Left ventricle myocardium inferior (tissue), 1 donor: ENCODE data around the gene RIMS3. TPM values are rescaled to one million over a fixed set of nuclear protein-coding genes. Genes with fewer than 3 reads are reported as not detected.

Experiments
- DNase-seq: peaks from one replicate; pipeline ENCODE4 v3.0.0-alpha.2; 2020
- H3K27ac ChIP-seq: fragments of 200-600 bp; replicated peaks from 2 replicates; pipeline ENCODE4 v1.8.0; 2021
- H3K27me3 ChIP-seq: fragments of 200-600 bp; 2 replicates; pipeline ENCODE4 v1.8.0; 2021; ENCODE audit warnings: low read depth
- H3K36me3 ChIP-seq: fragments of 200-600 bp; 2 replicates; pipeline ENCODE4 v1.8.0; 2021
- H3K4me1 ChIP-seq: fragments of 200-600 bp; 2 replicates; pipeline ENCODE4 v1.8.0; 2021
- H3K4me3 ChIP-seq: fragments of 200-600 bp; 2 replicates; pipeline ENCODE4 v1.8.0; 2021; ENCODE audit warnings: mild to moderate bottlenecking, moderate library complexity
- H3K9me3 ChIP-seq: fragments of 200-600 bp; replicated peaks from 2 replicates; pipeline ENCODE4 v1.8.0; 2021
- intact Hi-C: fragments of 100-400 bp; cut with micrococcal nuclease; formaldehyde crosslinking; loops from one replicate; pipeline ENCODE4 v1.11.0; 2022
- long read RNA-seq: library from polyadenylated mRNA; unstranded; transcript quantifications from one replicate; pipeline ENCODE4 v2.0.0, GENCODE V29; 2021
- total RNA-seq: library from RNA; stranded (reverse); fragmentation: NEBNext Ultra II Directional; extraction: Animal tissue kit (Norgen Biotek cat#: 25700); gene quantifications from one replicate; pipeline ENCODE4 v1.2.1, GENCODE V29; 2021
- TF ChIP-seq, protein P1 (sequence below): fragments of 200-600 bp; IDR thresholded peaks from 2 replicates; pipeline ENCODE4 v1.8.0; 2021; ENCODE audit warnings: antibody characterized with exemption, mild to moderate bottlenecking, borderline replicate concordance
- donor health status: DM: no; HTN: yes; CAD: no; lungs with severe emphysema.

The RIMS3 gene
- total RNA-seq, result 0.74 TPM
- long read RNA-seq, full-length matches to known transcripts, result 1 of 2 reads
- long read RNA-seq, partial matches to known transcripts, result 0 of 2 reads
- long read RNA-seq, other reads (novel, unspliced or antisense), result 1 of 2 reads

DNA sequence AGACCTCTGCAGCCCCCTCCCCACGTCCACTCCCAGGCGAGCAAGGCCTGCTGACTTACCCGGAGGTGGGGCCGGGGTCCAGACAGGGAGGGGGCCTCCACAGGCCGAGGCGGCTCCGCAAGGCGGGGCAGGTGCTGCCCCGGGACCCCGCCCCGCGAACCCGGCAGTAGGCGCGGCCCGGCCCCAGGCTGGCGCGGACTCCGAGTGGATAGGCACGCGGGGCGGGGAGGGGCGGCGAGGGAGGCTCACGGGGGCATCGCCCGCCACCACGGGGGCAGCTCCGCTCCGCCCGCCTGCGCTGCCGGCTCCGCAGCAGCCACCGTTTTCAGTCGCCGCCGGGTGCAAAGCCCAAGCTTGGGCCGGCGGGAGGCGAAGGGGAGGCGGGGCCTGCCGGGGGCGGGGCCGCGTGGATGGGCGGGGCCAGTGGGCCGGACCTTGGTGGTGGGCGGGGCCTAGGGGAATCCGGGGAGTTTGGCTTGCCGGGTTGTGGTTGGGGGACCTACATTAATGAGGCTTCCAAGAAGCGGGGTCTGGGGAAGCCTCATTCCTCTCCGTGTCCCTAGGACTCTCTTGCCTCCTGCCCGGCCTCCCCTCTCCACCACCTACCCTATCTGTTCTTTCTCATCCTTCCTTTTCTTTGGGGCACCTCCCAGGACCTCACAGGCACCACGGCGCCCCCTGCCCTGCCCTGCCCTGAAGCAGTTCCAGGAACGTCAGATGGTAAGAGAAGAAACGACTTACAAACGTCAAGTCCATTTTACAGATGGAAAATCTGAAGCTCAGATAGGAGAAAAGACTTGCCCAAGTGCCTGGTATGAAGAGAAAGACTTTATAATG, at the start of gene RIMS3:
Gene RIMS3 (minus strand): TSS at position 348 of the 837 bp plus-strand sequence. CDS start 23,757 bp downstream, outside the sequence.
- H3K4me1 ChIP-seq, result peaks cover 23% of the 10 kb centered on the region
- peak within 1 kb of the TSS; percentile 76 for H3K4me3 ChIP-seq
- TF ChIP-seq, protein P1, sequence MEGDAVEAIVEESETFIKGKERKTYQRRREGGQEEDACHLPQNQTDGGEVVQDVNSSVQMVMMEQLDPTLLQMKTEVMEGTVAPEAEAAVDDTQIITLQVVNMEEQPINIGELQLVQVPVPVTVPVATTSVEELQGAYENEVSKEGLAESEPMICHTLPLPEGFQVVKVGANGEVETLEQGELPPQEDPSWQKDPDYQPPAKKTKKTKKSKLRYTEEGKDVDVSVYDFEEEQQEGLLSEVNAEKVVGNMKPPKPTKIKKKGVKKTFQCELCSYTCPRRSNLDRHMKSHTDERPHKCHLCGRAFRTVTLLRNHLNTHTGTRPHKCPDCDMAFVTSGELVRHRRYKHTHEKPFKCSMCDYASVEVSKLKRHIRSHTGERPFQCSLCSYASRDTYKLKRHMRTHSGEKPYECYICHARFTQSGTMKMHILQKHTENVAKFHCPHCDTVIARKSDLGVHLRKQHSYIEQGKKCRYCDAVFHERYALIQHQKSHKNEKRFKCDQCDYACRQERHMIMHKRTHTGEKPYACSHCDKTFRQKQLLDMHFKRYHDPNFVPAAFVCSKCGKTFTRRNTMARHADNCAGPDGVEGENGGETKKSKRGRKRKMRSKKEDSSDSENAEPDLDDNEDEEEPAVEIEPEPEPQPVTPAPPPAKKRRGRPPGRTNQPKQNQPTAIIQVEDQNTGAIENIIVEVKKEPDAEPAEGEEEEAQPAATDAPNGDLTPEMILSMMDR, result no peak
- no peaks in the 10 kb centered on the region for H3K27me3 ChIP-seq
- DNase-seq, result peak; percentile 81
- no peak within 1 kb of the TSS for H3K27ac ChIP-seq
- intact Hi-C loops, result no loop called here
- no peaks in the 10 kb centered on the region for H3K36me3 ChIP-seq
- no peaks in the 10 kb centered on the region for H3K9me3 ChIP-seq

DNA sequence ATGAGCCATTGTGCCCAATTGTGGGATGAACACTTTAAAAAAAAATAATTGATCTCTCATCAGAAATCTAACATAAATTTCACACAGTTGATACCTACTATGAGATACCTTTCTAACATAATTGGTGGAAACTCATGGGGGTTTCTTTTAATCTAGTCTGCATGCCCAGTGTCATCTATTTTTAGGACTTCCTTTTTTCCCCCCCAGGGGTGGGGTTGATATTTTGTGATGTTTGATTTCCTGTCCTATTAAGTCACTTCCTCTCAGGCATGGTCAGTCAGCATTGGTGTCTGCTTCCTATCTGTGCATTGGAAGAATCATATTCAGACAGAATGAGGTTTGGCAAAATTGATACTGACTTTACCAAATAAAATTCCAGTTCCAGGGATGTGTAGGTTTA, 47.5 kb upstream of the RIMS3 start:
- TF ChIP-seq, protein P1, result no peak
- Histone ChIP-seq H3K4me1 (peaks cover 98% of the 10 kb centered on the region), H3K4me3 (peak overlapping the region; percentile 71), H3K9me3 (no peaks in the 10 kb centered on the region), H3K36me3 (peaks cover 10% of the 10 kb centered on the region), H3K27me3 (no peaks in the 10 kb centered on the region), H3K27ac (peak overlapping the region; percentile 93)
- no peak for DNase-seq
- intact Hi-C loops, result no loop called here

DNA sequence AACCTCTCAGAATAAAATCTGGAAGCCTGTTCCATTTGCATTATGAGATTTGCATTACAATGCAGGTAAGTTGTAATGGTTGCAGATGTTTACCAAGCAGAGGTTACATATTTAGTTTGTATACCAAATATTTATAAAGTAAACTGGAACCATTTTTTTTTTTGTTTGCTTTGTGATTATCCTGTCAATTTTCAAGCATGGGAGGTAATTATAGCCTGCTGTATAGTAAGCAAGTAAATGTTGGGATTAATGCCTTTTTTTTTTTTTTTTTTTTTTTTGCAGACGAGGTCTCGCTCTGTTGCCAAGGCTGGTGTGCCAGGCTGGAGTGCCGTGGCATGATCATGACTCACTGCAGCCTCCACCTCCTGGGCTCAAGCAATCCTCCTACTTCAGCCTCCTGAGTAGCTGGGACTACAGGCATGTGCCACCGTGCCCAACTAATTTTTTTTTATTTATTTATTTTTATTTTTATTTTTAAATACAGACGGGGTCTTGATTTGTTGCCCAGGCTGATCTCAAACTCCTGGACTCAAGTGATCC, 47.0 kb upstream of the RIMS3 start:
- DNase-seq, result no peak
- Histone ChIP-seq H3K4me3 (peak overlapping the region; percentile 71), H3K9me3 (no peaks in the 10 kb centered on the region), H3K27me3 (no peaks in the 10 kb centered on the region), H3K27ac (peak overlapping the region; percentile 93), H3K36me3 (peaks cover 10% of the 10 kb centered on the region), H3K4me1 (peaks cover 95% of the 10 kb centered on the region)
- TF ChIP-seq, protein P1, result no peak
- intact Hi-C loops, result no loop called here

DNA sequence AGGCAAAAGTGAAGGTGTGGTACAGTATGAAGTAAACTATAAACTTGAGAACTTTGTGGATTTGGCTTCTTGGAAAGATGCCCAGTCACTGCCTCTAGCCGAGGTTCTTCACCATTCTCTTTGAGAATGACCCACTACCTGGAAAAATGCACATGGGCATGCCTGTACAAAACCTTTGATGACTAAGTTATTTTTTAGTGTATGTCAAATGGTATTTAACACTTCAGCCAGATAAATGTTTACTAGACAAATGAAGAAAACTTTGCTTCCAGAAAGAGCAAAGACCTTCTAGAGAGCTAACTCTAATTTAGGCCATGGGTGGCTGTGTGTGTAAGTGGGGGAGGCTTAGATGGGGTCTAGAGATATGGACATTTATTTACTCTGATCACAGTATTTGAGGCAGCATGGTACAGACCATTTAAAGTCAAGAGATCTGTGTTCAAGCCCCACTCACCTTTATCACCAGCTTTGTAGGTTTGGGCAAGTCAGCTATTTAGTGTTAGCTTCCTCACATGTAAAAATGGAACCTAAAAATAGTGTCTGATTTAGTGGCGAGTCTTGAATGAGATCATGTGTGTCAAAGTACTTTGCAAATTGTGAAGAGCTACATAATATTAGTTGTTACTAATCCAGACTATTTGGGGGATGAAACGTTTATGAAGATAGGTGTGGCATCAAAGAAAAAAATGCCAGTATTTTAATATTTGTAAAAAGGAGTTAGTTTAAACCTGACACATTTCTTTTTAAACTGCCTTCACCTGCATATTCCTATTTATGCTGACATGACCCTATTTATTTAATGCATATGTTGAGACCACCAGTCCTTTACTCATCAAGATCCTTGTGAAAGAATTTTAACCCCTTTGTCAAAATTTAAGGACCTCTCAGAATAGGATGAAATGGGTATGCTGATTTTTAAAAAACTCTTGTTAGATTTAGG, 46.3 kb upstream of the RIMS3 start:
- intact Hi-C loops, result no loop called here

More for the DNA sequence above, 46.3 kb upstream of the RIMS3 start:
- DNase-seq, result no peak
- H3K27me3 ChIP-seq, result no peaks in the 10 kb centered on the region
- peaks cover 87% of the 10 kb centered on the region for H3K4me1 ChIP-seq
- peak overlapping the region; percentile 93 for H3K27ac ChIP-seq
- H3K36me3 ChIP-seq, result peaks cover 10% of the 10 kb centered on the region
- TF ChIP-seq, protein P1, result no peak
- H3K4me3 ChIP-seq, result peak overlapping the region; percentile 71
- H3K9me3 ChIP-seq, result no peaks in the 10 kb centered on the region
